Stimulated activated CD4-positive, alpha-beta T cell treated with anti-CD3 and anti-CD28 coated beads, Interleukin-1b, Interleukin-23, amount 100 ng/mL, for 4 hours (primary cell): ENCODE measurements around the gene KLHL22.
"Not testable (repeated sequence)": the region's sequence is repeated elsewhere in the genome, so short reads cannot be mapped to it uniquely, and the experiment has no call there.

Experiments used
- DNase-seq, 2 donors: peaks; one replicate each; pipeline ENCODE4 v3.0.0-alpha.2; 2020; ENCODE audit warnings: low read depth in 2 of 2

KLHL22 gene

GRCh38 chr22:20524004-20524481 lies 28.4 kb upstream of the KLHL22 start:
- no peak for DNase-seq

- DNase-seq: no peak
Observed at GRCh38 chr22:20523086-20523983, 27.7 kb upstream of the KLHL22 start.

DNA sequence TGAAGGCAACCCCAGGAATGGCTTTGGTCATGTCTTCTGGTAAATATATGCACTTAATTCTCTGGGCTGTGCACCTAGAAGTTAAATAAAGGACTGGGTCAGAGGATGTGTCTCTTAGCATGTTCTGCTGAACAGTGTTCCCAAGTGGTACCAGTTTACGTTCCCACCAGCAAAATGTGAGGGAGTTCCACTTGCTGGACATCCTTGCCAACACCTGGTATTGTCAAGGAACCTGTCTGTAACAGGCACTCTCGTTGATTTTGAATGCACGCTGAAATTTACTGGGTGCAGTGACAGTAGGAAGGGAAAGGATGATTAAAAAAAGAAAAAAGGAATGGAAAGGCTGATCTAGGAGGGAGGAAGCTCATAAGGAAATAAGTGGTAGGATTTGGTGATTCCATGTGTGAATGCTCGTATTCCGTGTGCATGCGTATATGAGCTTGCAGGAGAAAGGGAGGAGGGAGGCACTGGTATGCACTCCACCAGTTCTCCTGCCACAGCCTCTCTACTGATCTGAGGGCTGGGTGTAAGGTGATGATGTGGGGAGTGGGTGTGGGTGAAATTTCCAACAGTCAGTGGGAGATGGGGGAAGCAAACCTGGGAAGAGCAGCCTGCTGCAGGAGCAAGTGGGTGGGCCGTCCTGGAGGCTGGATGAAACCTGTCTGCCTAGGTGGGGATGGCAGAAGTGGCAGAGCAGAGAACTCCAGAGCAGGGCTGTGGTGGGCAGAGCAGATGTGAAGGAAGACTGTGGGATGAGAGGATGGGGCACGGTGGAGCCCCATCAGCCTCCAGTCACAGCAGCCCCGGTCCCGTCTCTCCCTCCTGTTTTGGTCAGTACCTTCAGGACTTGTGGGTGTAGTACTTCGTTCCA lies 26.8 kb upstream of the KLHL22 start:
- no peak for DNase-seq

DNA sequence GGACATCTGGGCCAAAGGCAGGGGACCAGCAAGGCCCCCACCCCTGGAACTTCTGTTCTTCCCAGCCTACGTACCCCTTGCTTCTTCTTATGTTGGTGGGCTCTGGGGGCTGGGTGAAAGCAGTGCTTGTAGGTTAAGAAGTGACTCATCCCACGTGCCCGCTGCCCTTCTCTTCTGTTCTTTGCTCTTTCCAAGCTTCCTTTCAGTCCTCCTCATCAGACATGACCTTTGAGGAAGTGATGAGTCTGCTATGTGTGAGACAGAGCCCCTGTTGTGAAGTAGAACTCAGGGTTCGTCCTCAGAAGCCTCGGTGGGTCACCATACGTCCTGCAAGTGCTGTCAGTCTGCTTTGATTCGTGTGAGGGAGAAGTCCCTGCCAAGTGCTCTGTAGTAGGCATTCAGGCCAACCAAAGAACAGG lies 24.5 kb upstream of the KLHL22 start:
- no peak for DNase-seq

GRCh38 chr22:20519558-20519957 lies 24.0 kb upstream of the KLHL22 start:
- DNase-seq: no peak

GRCh38 chr22:20517841-20518592 lies 22.4 kb upstream of the KLHL22 start:
- no peak for DNase-seq

DNA sequence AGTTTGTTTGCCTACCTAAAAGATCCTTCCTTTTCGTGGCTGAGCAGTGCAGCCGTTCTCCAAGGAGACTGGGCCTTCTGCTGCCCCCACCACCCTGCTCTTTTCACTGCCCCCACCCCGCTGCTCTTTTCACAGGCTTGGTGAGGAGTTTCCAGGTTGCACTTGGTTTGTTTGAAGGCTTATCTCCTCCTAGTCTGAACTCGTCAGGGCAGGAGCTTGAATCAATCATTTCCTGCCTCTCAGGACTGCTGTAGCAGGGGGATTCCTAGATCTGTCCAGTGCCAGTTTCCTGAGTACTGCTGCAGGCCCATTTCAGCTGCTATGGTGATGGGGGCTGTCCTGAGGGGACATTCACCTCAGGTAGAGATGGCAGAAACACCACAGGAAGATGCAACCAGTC lies 21.8 kb upstream of the KLHL22 start:
- DNase-seq: no peak

DNA sequence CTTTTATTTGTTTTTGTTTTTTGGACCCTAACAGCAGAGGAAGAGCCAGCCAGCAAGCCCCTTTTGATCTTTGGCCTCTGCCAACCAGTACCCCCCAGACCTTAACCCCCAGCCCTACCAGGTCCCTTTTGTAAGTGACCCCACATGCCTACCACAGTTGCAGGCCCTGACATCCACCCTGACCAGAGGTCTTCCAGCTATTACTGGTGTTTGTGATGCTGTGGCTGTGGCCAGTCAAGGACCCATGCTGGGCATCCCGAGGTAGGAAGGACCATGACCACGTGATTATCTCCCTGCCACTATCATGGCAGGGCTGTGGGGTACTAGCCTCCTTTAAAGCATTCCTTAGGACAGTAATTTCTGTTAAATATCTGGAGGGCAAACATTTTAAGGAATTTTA lies 20.8 kb upstream of the KLHL22 start:
- DNase-seq: no peak

- DNase-seq: no peak
Observed at GRCh38 chr22:20514658-20515406, 19.2 kb upstream of the KLHL22 start.

- no peak for DNase-seq
Observed at GRCh38 chr22:20511578-20512229, 16.1 kb upstream of the KLHL22 start.

DNA sequence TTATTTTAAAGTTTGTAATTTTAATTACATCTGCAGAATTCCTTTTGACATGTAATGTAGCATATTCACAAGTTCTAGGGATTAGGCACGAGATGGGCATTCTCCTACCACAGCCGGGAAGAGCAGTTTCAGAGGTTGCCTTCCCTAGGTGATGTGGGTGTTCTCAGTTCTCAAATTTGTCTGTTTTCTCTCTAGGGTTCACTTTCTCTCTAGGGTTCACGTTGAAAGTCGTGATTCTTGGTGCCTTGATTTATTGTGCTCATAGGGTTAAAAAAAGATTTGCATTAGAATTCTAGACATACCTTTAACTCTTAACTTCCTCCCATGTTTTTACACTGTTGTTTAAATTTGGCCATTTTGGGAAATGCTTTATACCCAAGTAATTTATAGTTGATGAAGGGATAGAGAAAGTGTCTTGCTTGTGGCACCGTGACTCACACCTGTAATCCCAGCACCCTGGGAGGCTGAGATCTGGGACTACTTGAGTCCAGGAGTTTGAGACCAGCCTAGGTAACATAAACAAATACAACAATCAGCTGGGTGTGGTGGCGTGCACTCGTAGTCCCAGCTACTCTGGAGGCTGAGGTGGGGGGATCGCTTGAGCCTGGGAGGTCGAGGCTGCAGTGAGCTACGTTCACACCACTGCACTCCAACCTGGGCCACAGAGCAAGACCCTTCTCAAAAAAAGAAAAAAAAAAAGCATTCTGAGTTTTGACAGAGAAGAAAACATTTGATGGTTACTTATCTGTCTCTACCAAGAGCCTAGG lies 15.4 kb upstream of the KLHL22 start:
- no peak for DNase-seq

DNA sequence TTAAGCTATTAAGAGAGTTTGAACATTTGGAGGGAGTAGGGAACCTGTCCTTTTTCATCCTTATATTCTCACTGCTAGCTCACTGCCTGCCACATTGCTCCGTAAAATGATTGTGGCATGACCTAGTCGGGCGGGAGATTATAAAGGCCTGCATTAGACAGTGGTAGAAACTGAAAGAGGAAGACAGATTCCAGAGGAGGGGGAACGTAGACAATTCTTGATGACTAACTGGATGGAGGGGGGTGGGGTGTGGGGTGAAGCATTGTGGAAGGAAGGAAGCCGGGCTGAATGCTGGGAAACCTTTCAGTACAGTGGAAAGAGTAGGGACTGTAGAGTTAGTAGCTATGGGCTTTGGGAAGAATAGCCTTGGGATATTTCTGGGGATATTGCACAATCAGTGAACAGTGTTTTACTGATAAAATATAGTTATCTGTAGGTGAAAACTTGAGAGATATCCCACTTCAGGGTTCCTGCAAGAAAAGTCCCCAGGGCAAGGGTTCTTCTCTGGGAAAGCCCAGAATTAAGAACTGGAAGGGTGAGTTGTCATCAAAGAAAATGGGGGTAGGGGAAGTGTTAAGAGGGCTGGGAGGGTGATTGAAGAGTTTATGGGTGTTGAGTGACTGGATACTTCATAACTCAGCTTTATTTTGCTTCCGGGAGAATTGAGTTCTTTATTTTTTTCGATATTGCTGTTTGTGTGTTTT lies 13.9 kb upstream of the KLHL22 start:
- DNase-seq: peak; percentile 31 to 49

- DNase-seq: no peak
Observed at GRCh38 chr22:20508815-20509271, 13.2 kb upstream of the KLHL22 start.

DNA sequence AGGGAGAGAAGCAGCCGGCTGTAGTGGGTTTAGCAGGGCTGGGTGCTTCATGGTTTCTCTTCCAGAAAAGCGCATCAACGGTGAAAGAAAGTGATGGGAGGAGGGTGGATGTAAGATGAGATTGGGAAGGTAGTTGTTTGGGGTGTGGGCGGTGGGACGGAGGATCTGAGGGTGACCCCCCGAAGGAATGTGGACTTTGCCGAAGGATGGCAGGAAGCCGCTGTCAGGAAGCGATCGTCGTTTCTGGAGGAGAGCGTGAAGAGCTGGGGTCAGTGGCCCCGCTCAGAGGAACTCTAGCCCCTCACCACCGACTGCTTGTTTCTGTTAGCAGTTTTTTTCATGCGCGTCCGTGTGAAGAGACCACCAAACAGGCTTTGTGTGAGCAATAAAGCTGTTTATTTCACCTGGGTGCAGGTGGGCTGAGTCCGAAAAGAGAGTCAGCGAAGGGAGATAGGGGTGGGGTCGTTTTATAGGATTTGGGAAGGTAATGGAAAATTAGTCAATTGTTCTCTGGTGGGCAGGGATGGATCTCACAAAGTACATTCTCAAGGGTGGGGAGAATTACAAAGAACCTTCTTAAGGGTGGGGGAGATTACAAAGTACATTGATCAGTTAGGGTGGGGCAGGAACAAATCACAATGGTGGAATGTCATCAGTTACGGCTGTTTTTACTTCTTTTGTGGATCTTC lies 12.6 kb upstream of the KLHL22 start:
- DNase-seq: not testable (repeated sequence)

GRCh38 chr22:20507253-20508066 lies 11.9 kb upstream of the KLHL22 start, which contains the start of gene MED15:
Gene MED15 (plus strand): TSS chr22:20507610. CDS start chr22:20507679, 69 bp downstream.
- peak; percentile 79 to 80 for DNase-seq

DNA sequence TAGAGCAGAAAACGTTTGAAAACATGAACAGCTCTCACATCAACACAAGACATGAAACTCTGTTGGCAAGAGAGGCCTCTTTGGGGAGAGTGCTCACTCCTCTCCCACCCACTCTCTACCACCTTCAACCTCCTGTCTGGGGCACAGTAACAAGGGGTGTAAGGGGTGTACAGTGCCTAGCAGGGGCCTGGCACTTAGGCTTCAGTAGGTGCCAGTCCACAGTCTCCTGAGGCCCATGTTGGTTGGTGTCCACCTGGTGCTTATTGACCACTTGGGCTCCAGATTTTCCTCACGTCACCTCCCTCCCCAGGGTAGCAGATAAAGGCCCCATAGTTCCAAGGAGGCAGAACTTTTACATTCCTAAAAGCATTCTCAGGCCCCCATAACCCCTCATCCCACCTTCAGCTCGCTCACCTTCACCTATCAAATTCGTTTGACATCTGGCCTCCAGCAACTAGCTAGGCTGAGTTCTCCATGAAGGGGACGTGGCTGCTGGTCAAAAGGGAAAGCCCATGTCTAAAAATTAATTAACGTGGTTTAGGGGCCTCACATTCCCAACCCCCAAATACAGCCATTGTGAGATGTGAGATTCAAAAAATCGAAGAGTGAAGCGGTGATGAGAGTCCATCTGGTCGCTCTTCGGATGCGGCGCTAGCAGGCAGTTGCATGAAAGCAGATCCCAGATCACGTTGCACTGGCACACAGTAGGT lies 11.1 kb upstream of the KLHL22 start:
- no peak for DNase-seq
